ENCODE measurements around the gene RAP1GAP2.

The RAP1GAP2 gene

GRCh38 chr17:2828397-2829038 lies 32.3 kb downstream of the RAP1GAP2 start (continued):
- TF ChIP-seq ZNF394 (tag by site-specific recombination; IDR thresholded peaks at IDR 0.05; ENCODE audit: borderline replicate concordance) (0 out of 2 replicates have a peak, but pooled peaks have one; percentile 21), ZNF391 (tag by site-specific recombination; IDR thresholded peaks at IDR 0.05; ENCODE audit: borderline replicate concordance, low read depth) (peak; percentile 70; the same call in 1 of the 2 replicates), ZNF350 (tag by site-specific recombination; IDR thresholded peaks at IDR 0.05) (no peak), ZBTB1 (tag by site-specific recombination; IDR thresholded peaks at IDR 0.05) (no peak), ZNF354C (tag by site-specific recombination; IDR thresholded peaks at IDR 0.05; ENCODE audit: borderline replicate concordance, low read depth) (no peak), ZNF157 (tag by site-specific recombination; IDR thresholded peaks at IDR 0.05) (no peak), ZNF266 (tag by site-specific recombination; IDR thresholded peaks at IDR 0.05; ENCODE audit: low read depth) (no peak), ZSCAN16 (tag by site-specific recombination; IDR thresholded peaks at IDR 0.05) (no peak), EGR2 (tag by site-specific recombination; IDR thresholded peaks at IDR 0.05; ENCODE audit: low read depth) (peak; percentile 37; the same call in 1 of the 2 replicates), ZNF580 (tag by site-specific recombination; IDR thresholded peaks at IDR 0.05) (no peak), CTCF (tag by site-specific recombination; IDR thresholded peaks at IDR 0.05) (peak; percentile 94), OVOL3 (tag by site-specific recombination; IDR thresholded peaks at IDR 0.05) (no peak), ZNF155 (tag by site-specific recombination; IDR thresholded peaks at IDR 0.05) (no peak), ZNF548 (tag by site-specific recombination; IDR thresholded peaks at IDR 0.05) (no peak), MYNN (tag by site-specific recombination; IDR thresholded peaks at IDR 0.05; ENCODE audit: borderline replicate concordance) (no peak), HOXA7 (CRISPR knock-in tag; IDR thresholded peaks at IDR 0.05; ENCODE audit: borderline replicate concordance) (no peak), ZNF549 (tag by site-specific recombination; IDR thresholded peaks at IDR 0.05) (no peak), ZNF777 (tag by site-specific recombination; IDR thresholded peaks at IDR 0.05; ENCODE audit: borderline replicate concordance) (no peak), ZNF335 (tag by site-specific recombination; conservative IDR thresholded peaks at IDR 0.05) (no peak), ZFP3 (tag by site-specific recombination; IDR thresholded peaks at IDR 0.05; ENCODE audit: low read depth) (no peak), ZNF610 (tag by site-specific recombination; IDR thresholded peaks at IDR 0.05; ENCODE audit: borderline replicate concordance) (no peak), ZNF280C (tag by site-specific recombination; IDR thresholded peaks at IDR 0.05) (no peak), ZFP69B (tag by site-specific recombination; IDR thresholded peaks at IDR 0.05) (peak; percentile 64; the same call in 1 of the 2 replicates), ZNF366 (tag by site-specific recombination; conservative IDR thresholded peaks at IDR 0.05) (no peak), SALL2 (tag by site-specific recombination; IDR thresholded peaks at IDR 0.05; ENCODE audit: borderline replicate concordance) (no peak), ZNF341 (tag by site-specific recombination; IDR thresholded peaks at IDR 0.05; ENCODE audit: low read depth) (peak; percentile 88), WT1 (tag by site-specific recombination; IDR thresholded peaks at IDR 0.05) (no peak), ZNF18 (tag by site-specific recombination; IDR thresholded peaks at IDR 0.05) (peak; percentile 100), AEBP2 (tag by site-specific recombination; IDR thresholded peaks at IDR 0.05; ENCODE audit: borderline replicate concordance) (no peak), ZNF501 (tag by site-specific recombination; IDR thresholded peaks at IDR 0.05) (no peak), ZFP41 (tag by site-specific recombination; IDR thresholded peaks at IDR 0.05; ENCODE audit: borderline replicate concordance) (no peak)
